ENCODE data around the gene NDFIP1. TPM values are rescaled to one million over a fixed set of nuclear protein-coding genes. Genes with fewer than 3 reads are reported as not detected.

Gene NDFIP1, protein sequence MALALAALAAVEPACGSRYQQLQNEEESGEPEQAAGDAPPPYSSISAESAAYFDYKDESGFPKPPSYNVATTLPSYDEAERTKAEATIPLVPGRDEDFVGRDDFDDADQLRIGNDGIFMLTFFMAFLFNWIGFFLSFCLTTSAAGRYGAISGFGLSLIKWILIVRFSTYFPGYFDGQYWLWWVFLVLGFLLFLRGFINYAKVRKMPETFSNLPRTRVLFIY
- total RNA-seq (2021; fragmentation: NEBNext Ultra II Directional; extraction: Animal tissue kit (Norgen Biotek cat#: 25700)) = 10 to 100 TPM; 57.7 to 69.9 (median 63.0) TPM
- long read RNA-seq, transcript NDFIP1-201 (8 exons, 3,851 nt) = major isoform, 125 of 138 reads
- long read RNA-seq, partial matches to known transcripts = 5 of 138 reads
- long read RNA-seq, other reads (novel, unspliced or antisense) = 8 of 138 reads

DNA sequence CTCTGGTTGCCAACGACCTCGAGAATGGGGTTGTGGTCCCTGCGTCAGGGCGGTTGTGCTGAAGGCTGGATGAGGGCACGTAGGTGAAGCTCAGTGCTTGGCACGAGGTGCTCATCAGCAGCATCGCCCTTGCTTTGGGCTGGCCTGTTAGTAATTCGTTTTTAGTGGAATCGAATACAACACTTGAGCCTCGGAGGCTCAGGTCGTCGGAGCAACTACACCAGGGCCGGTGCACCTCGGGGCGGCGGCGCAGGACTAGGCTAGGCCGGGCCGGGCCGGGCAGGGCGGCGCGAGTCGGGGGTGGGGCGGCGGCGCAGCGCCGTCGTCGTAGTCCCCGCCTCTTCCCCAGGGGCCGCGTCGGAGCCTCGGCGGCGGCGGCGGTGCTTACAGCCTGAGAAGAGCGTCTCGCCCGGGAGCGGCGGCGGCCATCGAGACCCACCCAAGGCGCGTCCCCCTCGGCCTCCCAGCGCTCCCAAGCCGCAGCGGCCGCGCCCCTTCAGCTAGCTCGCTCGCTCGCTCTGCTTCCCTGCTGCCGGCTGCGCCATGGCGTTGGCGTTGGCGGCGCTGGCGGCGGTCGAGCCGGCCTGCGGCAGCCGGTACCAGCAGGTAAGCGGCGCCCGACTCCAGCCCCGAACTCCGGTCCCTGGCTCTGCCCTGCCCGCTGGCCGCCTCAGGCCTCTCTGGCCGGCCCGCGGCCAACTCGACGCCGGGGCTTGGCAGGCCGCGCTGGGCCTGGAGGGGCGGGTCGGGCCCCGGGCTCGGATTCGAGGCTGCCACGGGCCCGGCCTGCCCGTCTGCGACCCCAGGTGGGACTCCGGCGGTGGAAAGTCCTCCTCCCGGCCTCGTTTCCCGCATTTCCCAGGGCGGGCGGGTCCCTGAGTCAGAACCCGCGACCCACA is at the start of gene NDFIP1:
Gene NDFIP1, plus strand, starts transcription at position 348 of the 899 bp plus-strand sequence. Its CDS starts 196 bp downstream, at position 544.
- TF ChIP-seq, protein P1, sequence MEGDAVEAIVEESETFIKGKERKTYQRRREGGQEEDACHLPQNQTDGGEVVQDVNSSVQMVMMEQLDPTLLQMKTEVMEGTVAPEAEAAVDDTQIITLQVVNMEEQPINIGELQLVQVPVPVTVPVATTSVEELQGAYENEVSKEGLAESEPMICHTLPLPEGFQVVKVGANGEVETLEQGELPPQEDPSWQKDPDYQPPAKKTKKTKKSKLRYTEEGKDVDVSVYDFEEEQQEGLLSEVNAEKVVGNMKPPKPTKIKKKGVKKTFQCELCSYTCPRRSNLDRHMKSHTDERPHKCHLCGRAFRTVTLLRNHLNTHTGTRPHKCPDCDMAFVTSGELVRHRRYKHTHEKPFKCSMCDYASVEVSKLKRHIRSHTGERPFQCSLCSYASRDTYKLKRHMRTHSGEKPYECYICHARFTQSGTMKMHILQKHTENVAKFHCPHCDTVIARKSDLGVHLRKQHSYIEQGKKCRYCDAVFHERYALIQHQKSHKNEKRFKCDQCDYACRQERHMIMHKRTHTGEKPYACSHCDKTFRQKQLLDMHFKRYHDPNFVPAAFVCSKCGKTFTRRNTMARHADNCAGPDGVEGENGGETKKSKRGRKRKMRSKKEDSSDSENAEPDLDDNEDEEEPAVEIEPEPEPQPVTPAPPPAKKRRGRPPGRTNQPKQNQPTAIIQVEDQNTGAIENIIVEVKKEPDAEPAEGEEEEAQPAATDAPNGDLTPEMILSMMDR (IDR thresholded peaks at IDR 0.05) = no peak
- Mint-ChIP-seq H3K4me1 (ENCODE audit: low read depth) (peaks cover 31% of the 10 kb centered on the region), H3K27me3 (ENCODE audit: insufficient read depth) (no peaks in the 10 kb centered on the region; the same call in 1 of the 2 replicates), H3K27ac (peak within 1 kb of the TSS; percentile 88), H3K4me3 (peak within 1 kb of the TSS; percentile 97), H3K9me3 (no peaks in the 10 kb centered on the region), H3K36me3 (ENCODE audit: low read depth) (peaks cover 5% of the 10 kb centered on the region)
- peak; percentile 62 for DNase-seq

GRCh38 chr5:142059304-142059940 is 49.2 kb upstream of the NDFIP1 start:
- no peak overlapping the region for H3K4me3 Mint-ChIP-seq
- no peak overlapping the region for H3K27ac Mint-ChIP-seq

GRCh38 chr5:142063376-142063775 is 45.2 kb upstream of the NDFIP1 start:
- TF ChIP-seq, protein P1 (IDR thresholded peaks at IDR 0.05) = no peak
- Mint-ChIP-seq H3K9me3 (no peaks in the 10 kb centered on the region), H3K36me3 (ENCODE audit: low read depth) (no peaks in the 10 kb centered on the region), H3K4me1 (ENCODE audit: low read depth) (peaks cover 15% of the 10 kb centered on the region), H3K27me3 (ENCODE audit: insufficient read depth) (peaks cover 13% of the 10 kb centered on the region), H3K4me3 (peak overlapping the region; percentile 41; the same call in 1 of the 2 replicates), H3K27ac (no peak overlapping the region)
- DNase-seq = no peak

More at GRCh38 chr5:142059304-142059940, 49.2 kb upstream of the NDFIP1 start:
- DNase-seq = peak; percentile 3
- H3K4me1 Mint-ChIP-seq (ENCODE audit: low read depth) = peaks cover 27% of the 10 kb centered on the region
- TF ChIP-seq, protein P1 (IDR thresholded peaks at IDR 0.05) = peak; percentile 12; the same call in 1 of the 2 replicates
- no peaks in the 10 kb centered on the region for H3K9me3 Mint-ChIP-seq
- H3K36me3 Mint-ChIP-seq (ENCODE audit: low read depth) = no peaks in the 10 kb centered on the region
- peaks cover 1% of the 10 kb centered on the region; the same call in 1 of the 2 replicates for H3K27me3 Mint-ChIP-seq (ENCODE audit: insufficient read depth)

DNA sequence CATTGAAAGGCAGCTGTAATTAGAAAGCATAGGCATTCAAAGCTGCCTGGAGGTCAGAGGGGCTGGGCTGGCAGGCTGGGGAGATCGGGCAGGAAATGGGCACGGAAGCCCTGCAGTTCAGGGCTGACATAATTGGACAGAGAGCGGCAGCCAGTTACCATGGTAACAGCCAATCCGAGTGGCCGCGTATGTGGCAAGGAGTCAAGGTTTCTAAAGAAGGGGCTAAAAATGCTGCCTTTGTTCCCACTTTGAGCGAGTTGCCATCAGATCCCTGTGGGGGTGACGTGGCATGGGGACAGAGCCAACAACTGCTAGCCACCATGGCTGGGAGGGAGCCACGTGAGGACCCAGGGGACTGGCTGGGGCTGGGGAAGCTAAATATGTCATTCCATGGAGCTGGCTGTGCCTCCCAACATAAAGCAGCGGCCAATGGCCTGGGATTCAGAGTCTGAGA is 44.7 kb upstream of the NDFIP1 start:
- TF ChIP-seq, protein P1 (IDR thresholded peaks at IDR 0.05) = no peak
- H3K27ac Mint-ChIP-seq = peak overlapping the region; percentile 32; the same call in 1 of the 2 replicates
- no peaks in the 10 kb centered on the region for H3K9me3 Mint-ChIP-seq
- peaks cover 13% of the 10 kb centered on the region for H3K27me3 Mint-ChIP-seq (ENCODE audit: insufficient read depth)
- H3K4me3 Mint-ChIP-seq = peak overlapping the region; percentile 41
- DNase-seq = peak; percentile 21
- peaks cover 11% of the 10 kb centered on the region for H3K4me1 Mint-ChIP-seq (ENCODE audit: low read depth)
- H3K36me3 Mint-ChIP-seq (ENCODE audit: low read depth) = no peaks in the 10 kb centered on the region

DNA sequence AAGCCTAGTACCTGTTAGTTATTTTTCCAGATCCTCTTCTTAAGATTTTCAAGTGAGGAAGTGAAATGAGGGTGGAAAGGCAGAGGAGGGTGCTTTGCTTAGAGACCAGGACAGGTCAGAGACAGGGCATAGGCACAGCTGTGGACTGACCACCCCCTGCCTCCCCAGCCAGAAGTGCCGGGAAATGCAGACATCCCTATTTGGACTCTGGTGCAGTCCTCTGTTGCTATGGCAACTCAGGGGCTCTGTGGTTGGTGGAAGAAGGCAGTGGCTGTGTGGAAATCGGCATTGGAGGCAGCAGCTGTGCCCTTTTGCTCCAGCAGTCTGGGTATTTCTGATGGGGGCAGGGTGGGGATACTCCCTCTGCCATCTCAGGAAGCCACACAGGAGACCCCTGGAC is 43.3 kb upstream of the NDFIP1 start:
- Mint-ChIP-seq H3K27ac (no peak overlapping the region), H3K9me3 (no peaks in the 10 kb centered on the region), H3K4me3 (no peak overlapping the region), H3K4me1 (ENCODE audit: low read depth) (peaks cover 11% of the 10 kb centered on the region), H3K36me3 (ENCODE audit: low read depth) (no peaks in the 10 kb centered on the region), H3K27me3 (ENCODE audit: insufficient read depth) (peaks cover 19% of the 10 kb centered on the region)
- TF ChIP-seq, protein P1 (IDR thresholded peaks at IDR 0.05) = no peak
- peak; percentile 18 for DNase-seq
